Cerebellar cortex (tissue), 1 donor: Measurements from ENCODE around the gene AQP10.
"Not testable (repeated sequence)": the region's sequence is repeated elsewhere in the genome, so short reads cannot be mapped to it uniquely, and the experiment has no call there.

Source experiments
- DNase-seq: peaks from one replicate; pipeline ENCODE4 v3.0.0-alpha.2; 2015; ENCODE audit warnings: low spot score

AQP10 gene

DNA sequence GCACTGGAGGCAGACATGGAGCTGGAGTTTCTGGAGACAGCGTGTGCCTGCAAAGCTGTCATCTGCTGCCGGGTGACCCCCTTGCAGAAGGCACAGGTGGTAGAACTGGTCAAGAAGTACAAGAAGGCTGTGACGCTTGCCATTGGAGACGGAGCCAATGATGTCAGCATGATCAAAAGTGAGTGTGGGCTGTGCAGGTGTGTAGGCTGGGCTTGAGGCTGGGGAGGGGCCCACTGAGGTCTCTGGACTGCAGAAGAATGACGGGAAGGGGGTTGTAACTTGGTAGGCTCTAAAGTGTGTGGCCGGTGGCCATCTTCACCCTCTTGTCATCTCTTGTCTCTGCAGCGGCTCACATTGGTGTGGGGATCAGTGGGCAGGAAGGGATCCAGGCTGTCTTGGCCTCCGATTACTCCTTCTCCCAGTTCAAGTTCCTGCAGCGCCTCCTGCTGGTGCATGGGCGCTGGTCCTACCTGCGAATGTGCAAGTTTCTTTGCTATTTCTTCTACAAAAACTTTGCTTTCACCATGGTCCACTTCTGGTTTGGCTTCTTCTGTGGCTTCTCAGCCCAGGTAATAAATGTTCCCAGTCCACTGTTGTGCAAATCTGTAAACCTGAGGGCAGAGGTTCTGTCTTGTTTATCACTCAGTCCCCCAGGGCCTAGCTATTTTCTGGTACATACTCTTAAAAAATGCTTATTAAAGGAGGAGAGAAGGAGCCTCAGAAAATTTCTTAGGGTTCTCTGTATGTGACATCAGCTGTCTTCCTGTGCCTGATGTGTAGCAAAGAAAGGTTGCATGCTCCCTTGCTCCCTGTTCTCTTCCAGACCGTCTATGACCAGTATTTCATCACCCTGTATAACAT is 24.3 kb downstream of the AQP10 start:
- peak; percentile 58 for DNase-seq

- DNase-seq, result no peak
These were observed 25.5 kb downstream of the AQP10 start for GRCh38 chr1:154346276-154346917.

GRCh38 chr1:154347961-154348360 is 27.1 kb downstream of the AQP10 start:
- no peak for DNase-seq

DNA sequence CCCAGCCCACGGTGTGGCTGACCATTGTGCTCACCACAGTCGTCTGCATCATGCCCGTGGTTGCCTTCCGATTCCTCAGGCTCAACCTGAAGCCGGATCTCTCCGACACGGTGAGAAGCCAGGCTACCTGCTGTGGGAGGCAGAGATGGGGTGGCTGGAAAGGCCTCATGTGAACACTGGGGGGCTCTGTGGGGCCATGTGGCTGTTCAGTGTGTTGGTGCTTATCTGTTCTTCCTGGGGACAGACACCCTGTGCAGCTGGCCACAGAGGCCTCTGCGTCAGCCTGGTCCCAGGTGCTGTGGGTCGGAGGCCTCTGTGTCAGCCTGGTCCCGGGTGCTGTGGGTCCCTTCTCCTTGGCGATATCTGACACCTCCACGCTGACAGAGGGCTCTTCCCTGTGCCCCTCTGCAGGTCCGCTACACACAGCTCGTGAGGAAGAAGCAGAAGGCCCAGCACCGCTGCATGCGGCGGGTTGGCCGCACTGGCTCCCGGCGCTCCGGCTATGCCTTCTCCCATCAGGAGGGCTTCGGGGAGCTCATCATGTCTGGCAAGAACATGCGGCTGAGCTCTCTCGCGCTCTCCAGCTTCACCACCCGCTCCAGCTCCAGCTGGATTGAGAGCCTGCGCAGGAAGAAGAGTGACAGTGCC is 27.7 kb downstream of the AQP10 start:
- no peak for DNase-seq

- DNase-seq, result no peak
These were observed 28.2 kb downstream of the AQP10 start for GRCh38 chr1:154349121-154349520.

- no peak for DNase-seq
These were observed 29.5 kb downstream of the AQP10 start for GRCh38 chr1:154350383-154350782.

GRCh38 chr1:154351363-154352068 is 30.6 kb downstream of the AQP10 start:
- no peak for DNase-seq

DNA sequence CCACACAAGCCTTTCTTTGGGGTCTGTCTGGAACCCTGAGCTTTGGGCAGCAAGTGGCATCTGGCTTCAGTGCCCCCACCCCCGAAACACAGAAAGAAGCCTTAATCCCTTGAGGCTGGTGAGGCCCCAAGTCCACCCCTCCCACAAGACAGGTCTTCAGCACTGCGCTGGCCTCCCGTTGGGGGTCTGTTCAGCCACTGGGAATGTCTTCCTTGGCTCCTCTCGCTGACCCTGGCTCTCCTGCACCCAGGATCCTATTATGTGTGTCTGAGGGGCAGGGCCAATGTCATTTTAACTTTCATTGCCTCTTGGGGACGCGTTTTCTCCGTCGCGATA is 31.3 kb downstream of the AQP10 start:
- DNase-seq, result no peak

DNA sequence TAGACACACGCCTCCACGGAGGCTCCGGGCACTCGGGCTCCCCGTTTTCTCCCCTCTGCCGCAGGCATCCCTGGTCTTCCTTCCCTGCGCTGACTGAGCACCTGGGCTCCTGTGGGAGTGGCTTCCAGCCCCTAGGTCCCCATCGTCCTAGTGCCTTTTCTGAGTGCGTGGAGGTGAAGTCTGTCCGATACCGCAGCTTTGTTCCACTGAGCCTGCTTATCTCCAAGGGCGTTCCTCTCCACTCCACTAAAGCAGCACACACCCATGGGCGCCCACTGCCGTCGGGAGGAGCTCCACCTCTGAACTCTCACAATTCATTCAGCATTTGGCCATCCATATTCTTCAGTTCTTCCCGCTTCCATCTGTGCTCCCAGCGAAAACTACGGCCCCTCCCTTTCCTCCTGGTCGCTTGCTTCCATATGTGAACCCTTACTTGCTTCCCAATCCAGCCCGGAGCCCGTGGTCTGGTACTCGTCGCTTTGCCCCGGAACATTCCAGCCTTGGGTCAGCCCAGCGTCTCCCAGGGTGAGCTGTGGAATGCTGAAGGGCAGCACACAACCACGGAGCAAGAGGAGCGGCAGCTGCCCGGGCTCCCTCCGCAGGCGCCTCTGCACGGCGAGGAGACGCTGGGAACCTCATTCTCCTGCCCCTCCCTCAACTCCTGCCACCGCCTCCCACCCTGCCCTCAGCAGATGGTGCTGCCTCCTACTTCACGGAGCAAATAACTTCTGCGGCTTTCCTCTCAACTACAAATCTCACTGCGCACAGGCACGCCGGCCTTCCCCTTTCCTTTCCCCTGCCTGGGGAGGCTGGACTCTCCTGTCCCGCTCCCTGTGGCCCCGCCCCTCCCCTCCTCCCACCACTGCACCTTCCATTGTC is 31.9 kb downstream of the AQP10 start:
- DNase-seq, result peak; percentile 44

DNA sequence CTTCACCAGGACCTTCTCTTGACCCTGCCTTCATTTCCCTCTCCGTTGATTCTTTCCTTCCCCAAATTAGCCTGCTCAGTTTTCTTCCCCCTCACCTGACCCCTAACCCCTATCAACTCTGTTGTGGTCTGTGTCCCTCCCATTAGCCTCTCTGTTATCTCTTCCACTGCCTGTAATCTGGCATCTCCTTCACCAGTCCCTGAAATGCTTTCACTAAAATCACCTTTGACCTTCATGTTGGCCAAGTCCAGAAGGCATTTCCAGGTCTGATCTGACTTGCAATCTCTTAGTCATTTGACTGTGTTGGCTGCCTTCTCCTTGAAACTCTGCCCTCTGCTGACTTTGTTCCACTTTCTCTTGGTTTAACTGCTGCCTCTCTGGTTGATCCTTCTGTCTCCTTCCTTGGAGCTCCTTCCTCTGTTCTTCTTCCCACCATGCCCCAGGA is 32.6 kb downstream of the AQP10 start:
- DNase-seq, result peak; percentile 35

DNA sequence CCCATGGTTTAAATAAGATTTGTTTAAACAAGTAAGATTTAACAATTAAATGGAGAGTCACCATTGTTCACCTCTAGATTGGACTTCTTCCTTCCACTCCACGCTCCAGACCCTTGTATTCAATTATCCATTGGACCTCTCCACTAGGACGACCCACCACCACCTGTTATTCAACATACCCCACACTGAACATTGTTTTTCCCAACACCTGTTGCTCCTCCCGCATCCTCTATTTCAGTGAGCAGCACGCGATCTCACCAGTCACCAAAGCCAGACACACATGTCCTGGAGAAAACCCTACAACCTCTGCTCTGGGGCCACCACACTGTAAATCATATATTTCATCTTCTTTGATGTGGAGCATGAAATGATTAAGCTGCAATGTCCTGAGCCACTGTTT is 33.1 kb downstream of the AQP10 start:
- DNase-seq, result no peak

GRCh38 chr1:154358519-154358918 is 37.6 kb downstream of the AQP10 start:
- DNase-seq, result no peak

- DNase-seq, result no peak
These were observed 39.4 kb downstream of the AQP10 start for GRCh38 chr1:154360288-154360687.

GRCh38 chr1:154360881-154361280 is 40.0 kb downstream of the AQP10 start:
- not testable (repeated sequence) for DNase-seq

DNA sequence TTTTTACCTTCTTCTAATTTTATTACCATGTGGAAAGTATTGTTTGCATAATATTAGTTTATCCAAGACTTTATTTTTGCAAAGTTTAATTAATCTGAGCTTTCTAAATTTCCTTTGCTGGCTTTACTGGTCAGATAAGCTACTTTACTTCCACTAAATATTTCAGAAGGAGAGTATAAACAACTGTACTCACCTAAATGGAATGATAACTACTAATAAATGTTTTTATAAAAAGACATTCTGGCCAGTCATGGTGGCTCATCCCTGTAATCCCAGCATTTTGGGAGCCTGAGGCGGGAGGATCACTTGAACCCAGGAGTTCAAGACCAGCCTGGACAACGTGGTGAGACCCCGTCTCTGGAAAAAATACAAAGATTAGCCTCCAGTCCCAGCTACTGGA is 40.5 kb downstream of the AQP10 start:
- DNase-seq, result no peak

GRCh38 chr1:154371436-154371835 is 50.5 kb downstream of the AQP10 start:
- DNase-seq, result no peak

- not testable (repeated sequence) for DNase-seq
These were observed 53.0 kb downstream of the AQP10 start for GRCh38 chr1:154373777-154374357.
